ENCODE results near the gene WDR31.
"Not testable (repeated sequence)": the region's sequence is repeated elsewhere in the genome, so short reads cannot be mapped to it uniquely, and the experiment has no call there.

Gene WDR31

DNA sequence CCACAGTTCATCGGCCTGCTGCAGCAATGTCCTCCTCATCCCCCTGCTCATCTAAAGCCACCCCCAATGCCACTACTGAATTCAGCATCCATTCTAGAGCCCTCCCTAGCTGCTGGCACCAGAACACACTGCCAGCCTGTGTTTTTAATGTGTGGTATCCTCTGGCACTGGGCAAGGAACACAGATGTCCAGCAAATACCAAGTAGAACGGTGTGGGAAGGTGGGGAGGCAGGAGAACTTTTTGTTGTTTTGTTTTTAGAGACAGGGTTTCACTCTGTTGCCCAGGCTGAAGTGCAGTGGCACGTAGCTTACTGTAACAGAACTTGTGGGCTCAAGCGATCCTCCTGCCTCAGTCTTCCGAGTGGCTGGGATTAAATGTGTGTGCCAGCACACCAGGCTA is 32.0 kb upstream of the WDR31 start:
- no peak for DNase-seq (ENCODE audit: low spot score)
- TF ChIP-seq, protein P1, sequence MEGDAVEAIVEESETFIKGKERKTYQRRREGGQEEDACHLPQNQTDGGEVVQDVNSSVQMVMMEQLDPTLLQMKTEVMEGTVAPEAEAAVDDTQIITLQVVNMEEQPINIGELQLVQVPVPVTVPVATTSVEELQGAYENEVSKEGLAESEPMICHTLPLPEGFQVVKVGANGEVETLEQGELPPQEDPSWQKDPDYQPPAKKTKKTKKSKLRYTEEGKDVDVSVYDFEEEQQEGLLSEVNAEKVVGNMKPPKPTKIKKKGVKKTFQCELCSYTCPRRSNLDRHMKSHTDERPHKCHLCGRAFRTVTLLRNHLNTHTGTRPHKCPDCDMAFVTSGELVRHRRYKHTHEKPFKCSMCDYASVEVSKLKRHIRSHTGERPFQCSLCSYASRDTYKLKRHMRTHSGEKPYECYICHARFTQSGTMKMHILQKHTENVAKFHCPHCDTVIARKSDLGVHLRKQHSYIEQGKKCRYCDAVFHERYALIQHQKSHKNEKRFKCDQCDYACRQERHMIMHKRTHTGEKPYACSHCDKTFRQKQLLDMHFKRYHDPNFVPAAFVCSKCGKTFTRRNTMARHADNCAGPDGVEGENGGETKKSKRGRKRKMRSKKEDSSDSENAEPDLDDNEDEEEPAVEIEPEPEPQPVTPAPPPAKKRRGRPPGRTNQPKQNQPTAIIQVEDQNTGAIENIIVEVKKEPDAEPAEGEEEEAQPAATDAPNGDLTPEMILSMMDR (IDR thresholded peaks at IDR 0.05; ENCODE audit: extremely low read depth, missing control alignments), result no peak

- no peak for DNase-seq (ENCODE audit: low spot score)
- TF ChIP-seq, protein P1 (IDR thresholded peaks at IDR 0.05; ENCODE audit: extremely low read depth, missing control alignments), result no peak
These were observed 30.8 kb upstream of the WDR31 start for GRCh38 chr9:113370806-113371325.

- TF ChIP-seq, protein P1 (IDR thresholded peaks at IDR 0.05; ENCODE audit: extremely low read depth, missing control alignments), result no peak
- DNase-seq (ENCODE audit: low spot score), result no peak
These were observed 29.7 kb upstream of the WDR31 start for GRCh38 chr9:113369855-113370140.

DNA sequence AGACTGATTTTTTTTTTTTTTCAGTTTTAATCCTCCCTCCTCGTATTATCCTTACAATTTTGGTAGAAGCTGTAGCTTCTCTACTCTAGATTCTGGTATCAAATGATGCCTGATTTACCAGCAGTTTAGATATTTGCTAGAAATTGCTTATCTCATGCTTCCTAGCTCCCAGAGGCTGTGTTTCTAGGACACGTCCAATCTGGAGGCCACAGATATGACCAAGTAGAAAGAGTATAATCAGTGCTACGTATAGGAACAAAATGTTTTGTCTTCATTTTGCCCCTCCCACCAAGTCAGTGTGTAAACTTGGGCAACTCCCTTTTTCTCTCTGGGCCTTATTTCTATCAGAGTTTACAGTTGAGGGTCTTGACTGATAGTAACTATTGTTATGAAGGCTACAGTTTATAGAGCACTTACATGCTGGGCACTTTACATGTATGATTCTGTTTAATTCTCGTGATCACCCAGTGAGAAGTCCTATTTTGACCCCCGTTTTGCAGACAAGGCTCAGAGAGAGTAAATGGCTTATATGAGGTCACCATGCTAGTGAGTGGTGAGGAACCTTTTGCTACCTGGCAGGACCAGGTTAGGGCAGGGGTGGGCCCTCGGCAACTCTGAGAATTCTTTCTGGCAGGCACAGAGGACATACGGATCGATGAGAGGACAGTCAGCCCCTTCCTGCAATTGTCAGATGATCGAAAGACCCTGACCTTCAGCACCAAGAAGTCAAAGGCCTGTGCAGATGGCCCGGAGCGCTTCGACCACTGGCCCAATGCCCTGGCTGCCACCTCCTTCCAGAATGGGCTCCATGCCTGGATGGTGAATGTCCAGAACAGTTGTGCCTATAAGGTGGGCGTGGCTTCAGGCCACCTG is 29.1 kb upstream of the WDR31 start:
- TF ChIP-seq, protein P1 (IDR thresholded peaks at IDR 0.05; ENCODE audit: extremely low read depth, missing control alignments), result no peak

DNA sequence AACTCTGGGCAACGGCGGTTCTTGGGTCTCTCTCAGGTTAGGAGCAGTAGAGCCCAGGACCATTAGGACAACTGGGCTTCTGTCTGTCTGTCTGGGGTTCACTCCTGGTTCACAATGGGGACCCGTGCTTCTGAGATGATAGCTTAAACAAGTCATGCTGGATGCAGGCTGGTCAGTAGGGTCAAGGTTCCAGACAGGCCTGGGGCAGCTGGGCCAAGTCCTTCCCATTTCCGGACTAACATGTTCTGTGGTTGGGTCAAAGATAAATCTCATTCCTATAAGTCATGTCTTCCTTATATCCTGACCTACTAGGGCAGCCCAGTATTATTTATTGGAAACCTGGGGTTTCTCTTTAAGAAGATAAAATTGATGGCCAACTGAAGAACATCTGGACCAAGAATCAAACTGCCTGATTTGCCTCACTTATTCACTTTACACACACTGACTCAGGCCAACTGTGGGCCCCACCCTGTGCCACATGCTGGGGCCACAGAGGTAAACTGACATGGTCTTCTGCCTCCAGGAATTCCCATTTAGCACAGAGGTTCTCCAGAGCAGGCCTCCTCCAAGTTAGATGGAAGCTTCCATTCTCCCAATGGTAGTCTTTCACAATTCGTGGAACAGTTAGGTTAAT is 28.4 kb upstream of the WDR31 start:
- TF ChIP-seq, protein P1 (IDR thresholded peaks at IDR 0.05; ENCODE audit: extremely low read depth, missing control alignments), result no peak
- DNase-seq (ENCODE audit: low spot score), result no peak

More for the DNA sequence above, 29.1 kb upstream of the WDR31 start:
- no peak for DNase-seq (ENCODE audit: low spot score)

- not testable (repeated sequence) for DNase-seq (ENCODE audit: low spot score)
These were observed 25.6 kb upstream of the WDR31 start for GRCh38 chr9:113365652-113366051.

DNA sequence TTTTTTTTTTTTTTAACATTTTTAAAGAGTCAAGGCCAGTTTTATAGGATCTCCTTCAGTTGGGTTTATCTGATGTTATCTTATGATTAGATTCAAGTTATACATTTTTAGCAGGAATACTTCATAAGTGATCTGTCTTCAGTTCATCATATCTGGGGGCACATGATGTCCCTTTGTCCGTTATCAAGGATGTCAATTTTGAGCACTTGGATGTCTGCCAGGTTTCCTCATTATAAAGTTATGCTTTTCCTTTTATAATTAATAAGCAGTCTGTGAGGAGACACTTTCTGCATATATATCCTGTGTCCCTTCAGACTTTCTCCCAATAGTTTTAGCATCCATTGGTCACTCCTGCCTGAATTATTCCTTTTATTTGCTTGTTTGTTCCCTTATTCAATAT is 24.9 kb upstream of the WDR31 start:
- TF ChIP-seq, protein P1 (IDR thresholded peaks at IDR 0.05; ENCODE audit: extremely low read depth, missing control alignments), result no peak
- DNase-seq (ENCODE audit: low spot score), result no peak
